GM19025 (cell line): Measurements from ENCODE around the gene FOXO6.
"Not testable (repeated sequence)": the region's sequence is repeated elsewhere in the genome, so short reads cannot be mapped to it uniquely, and the experiment has no call there.

Experiments
- ATAC-seq: cut with Tn5 transposase; IDR thresholded peaks from one replicate; pipeline ENCODE4 v1.9.1; 2021; ENCODE audit warnings: mild to moderate bottlenecking, low read depth, moderate library complexity; ENCODE audit not compliant: unreplicated experiment

Gene FOXO6

GRCh38 chr1:41328780-41329640 lies 32.2 kb upstream of the FOXO6 start:
- no peak for ATAC-seq

GRCh38 chr1:41329662-41330587 lies 31.3 kb upstream of the FOXO6 start:
- ATAC-seq = no peak

DNA sequence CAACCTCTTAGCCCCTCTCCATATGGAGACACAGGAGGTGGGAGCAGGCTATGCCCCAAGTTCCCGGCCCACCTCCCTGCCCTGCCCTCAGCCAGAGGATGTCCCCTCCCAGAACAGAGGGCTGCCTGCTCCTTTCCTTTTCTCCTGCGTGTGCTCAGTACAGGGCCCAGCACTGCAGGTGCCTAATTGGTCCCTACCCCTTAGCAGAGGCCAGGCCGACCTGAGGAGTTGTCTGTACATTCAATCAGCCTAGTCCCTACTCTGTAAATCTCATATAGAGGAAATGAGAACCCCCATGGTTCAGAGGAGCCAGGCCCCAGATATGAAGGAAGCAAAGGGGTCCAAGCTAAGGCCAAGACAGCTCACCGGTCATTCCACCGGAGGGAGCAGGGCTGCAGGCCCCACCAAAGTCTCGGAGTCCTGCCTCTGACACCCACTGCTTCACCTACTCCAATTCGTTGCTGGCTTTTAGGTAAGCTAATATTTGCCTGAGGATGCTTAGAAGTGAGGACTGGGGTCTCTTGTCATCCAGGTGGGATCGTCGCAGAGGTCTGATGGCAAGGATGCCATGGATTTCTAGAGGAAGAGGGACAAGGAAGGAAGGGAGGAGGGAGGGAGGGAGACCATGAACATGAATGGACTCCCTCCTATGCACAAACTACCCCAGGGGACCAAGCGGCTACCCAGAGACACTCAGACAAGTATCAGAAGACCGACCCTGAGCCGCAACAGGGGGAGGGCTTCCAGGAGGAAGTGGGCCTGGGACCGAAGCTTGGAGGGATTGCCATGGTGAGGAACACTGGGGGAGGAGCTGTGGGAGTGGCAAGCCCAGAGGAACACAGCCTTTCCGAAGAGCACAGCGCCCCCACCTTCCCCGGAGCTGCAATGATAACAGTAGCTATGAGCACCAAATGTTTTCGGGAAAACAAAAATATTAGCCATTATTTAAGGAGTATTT lies 30.4 kb upstream of the FOXO6 start:
- ATAC-seq = no peak

DNA sequence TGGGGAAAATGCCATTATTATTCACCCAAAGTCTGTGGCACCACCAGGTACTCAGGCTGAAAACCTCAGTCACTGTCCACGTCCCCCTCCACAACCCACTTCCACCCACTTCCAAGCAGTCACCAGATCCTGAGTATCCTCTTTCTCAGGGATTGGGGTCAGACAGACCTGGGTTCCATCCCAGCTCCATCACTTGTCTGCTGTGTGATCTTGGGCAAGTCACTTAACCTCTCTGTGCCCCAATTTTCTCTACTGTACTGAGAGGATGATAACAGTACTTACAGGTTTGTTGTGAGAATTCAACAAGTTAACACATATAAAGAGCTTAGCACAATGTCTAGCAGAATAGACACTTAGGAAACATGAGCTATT lies 29.7 kb upstream of the FOXO6 start:
- ATAC-seq = no peak

- not testable (repeated sequence) for ATAC-seq
These were observed 29.1 kb upstream of the FOXO6 start for GRCh38 chr1:41332161-41332560.

DNA sequence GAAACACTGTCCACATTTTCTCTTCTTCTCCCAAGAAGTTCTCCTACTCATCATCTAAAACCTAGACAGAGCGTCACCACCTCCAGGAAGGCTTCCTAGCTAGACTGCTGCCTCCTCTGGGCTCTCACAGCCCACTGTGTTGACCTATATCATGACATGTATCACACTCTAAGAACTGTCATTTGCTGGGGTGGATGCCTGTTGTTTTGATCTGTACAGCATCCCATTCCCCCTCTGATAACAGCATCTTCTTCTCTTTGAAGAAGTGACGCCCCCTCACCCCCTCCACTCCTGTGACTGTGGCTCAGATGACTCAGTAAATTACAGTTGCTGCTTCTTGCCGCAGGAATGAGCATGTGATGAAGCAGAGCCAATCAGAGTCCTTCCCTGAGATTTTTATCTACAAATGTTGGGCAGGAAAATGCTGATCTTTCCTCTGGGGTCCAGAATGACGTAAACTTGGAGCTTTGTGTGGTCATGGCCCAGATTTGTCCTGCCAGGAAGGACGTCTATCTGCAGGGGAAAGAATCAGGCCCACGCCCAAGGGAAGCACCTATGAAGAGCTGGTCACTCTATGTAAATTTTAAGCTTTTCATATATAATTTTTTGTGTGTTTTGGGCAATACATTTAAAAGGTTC lies 28.0 kb upstream of the FOXO6 start:
- ATAC-seq = no peak

DNA sequence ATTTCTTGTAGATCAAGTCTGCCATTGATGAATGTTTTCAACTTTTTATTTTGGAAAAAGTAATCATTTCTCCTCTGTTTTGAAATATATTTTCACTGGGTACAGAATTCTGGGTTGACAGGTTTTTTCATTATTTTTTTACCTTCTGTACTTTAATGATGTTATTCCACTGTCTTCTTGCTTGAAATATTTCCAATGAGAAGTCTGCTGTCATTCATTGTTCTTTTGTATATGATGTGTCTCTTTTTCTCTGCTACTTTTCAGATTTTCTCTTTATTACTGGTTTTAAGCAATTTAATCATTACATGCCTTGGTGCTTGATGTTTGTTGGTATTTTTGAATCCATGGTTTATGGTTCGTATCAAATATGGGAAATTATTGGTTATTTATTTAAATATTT lies 22.4 kb upstream of the FOXO6 start:
- ATAC-seq = no peak

DNA sequence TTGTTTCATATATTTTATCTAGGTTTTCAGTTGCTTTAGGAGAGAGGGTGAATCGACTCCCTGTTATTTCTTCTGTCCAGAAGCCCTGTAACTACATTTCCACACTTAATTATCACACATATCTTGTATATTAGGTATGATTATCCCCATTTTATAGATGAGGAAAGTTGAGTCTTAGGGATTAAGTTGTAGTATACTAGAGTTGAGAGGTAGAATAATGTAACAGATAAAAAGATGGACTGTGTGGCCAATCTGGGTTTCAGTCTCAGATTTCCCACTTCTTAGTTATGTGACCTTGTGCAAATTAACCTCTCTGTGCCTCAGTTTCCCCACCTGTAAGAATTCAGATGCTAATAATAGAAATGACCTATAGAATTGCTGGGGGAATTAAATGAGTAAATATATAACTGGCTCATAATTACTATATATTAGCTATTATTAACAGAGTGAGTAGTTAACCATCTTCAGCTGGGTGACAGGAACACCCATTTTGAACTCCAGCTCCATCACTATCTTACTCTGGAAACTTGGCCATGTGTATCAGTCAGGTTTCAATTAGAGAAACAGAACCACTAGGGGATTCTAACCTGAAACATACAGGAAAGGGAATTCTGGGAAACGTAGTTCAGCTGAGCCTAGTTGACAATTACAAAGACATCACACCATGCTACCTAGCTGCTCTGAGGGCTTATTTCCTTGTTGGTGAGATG lies 20.4 kb upstream of the FOXO6 start:
- ATAC-seq = no peak

- ATAC-seq = no peak
These were observed 19.9 kb upstream of the FOXO6 start for GRCh38 chr1:41341365-41341683.

DNA sequence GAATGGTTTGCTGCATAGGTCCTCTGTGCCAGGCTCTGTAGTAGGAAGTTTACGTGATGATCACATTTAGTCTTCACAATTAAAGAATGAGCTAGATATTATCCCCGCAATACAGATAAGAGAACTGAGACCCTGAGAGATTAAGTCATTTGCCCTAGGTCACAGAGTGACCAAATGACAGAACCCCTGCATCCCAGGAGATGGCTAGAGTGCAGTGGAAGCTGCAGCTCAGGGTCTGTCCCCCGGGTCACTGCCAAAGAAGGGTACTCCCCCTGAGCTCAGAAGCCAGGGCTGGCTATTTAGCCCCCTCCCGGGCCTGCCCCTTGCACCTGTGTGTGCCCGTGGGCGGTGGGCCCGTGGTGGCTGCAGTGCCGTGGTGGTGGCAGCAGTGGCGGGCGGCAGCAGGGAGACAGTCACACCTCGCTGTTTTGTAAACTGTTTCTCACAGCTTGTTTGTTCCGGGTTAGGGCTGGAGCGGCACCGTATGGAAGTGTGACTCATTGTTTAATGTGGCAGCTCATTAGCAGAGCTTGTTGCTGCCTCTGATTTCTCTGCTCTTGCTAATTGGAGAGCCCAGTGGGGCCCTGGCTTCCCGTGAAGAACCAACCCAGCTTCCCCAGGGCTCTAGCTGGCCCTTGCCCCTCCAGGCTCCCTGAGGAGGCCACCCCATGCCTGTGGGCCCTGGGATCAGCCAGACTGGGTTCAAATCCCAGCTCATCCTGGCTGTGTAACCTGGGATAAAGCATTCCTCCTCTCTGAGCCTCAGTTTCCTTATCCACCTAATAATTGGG lies 19.3 kb upstream of the FOXO6 start:
- ATAC-seq = no peak

- no peak for ATAC-seq
These were observed 18.4 kb upstream of the FOXO6 start for GRCh38 chr1:41342774-41343355.

- ATAC-seq = peak; percentile 39
These were observed 17.2 kb upstream of the FOXO6 start for GRCh38 chr1:41343790-41344699.

DNA sequence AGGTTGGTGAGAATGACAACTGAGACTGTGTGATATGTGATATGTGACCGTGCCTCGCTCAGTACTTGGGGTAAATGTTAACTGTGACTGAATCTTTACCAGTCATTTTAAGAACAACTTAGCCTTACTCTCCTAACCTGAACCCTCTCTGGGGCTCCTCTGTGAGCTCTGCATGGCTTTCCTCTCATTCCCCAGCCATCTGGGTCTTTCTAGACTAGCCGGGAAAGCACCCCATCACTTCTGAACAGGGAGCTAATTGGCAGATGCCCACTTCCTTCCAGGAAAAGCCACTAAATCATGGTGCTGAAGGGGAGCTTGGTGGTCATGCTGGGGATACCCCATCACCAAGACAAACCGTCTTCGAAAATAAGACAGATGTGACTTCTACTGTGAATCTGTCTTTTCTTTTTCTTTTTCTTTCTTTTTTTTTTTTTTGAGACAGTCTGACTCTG lies 16.5 kb upstream of the FOXO6 start:
- peak; percentile 48 for ATAC-seq

- ATAC-seq = no peak
These were observed 15.7 kb upstream of the FOXO6 start for GRCh38 chr1:41345434-41346075.

- ATAC-seq = no peak
These were observed 14.0 kb upstream of the FOXO6 start for GRCh38 chr1:41347276-41347675.

DNA sequence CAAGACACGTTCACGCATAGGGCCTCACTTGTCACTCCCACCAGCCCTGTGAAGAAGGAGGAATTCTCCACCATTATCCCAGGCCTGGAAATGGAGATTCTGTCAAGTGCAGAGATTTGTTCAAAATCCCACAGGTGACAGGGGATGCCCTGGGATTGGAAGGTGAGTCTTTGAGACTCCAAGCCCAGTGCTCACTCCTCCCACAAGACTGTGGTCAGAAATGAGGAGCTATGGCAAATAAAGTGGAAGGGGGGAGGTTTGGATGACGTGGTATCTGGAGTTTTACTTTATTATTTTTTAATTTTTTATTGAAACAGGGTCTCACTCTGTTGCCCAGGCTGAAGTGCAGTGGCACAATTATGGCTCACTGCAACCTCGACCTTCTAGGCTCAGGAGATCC lies 12.8 kb upstream of the FOXO6 start:
- no peak for ATAC-seq
